HG02840 (cell line): Measurements from ENCODE around the gene ARHGEF10L.

ENCODE experiments used
- ATAC-seq: cut with Tn5 transposase; IDR thresholded peaks from one replicate; pipeline ENCODE4 v1.9.1; 2021; ENCODE audit warnings: mild to moderate bottlenecking, moderate library complexity, moderate number of reproducible peaks; ENCODE audit not compliant: unreplicated experiment, low FRiP score

Gene ARHGEF10L

DNA sequence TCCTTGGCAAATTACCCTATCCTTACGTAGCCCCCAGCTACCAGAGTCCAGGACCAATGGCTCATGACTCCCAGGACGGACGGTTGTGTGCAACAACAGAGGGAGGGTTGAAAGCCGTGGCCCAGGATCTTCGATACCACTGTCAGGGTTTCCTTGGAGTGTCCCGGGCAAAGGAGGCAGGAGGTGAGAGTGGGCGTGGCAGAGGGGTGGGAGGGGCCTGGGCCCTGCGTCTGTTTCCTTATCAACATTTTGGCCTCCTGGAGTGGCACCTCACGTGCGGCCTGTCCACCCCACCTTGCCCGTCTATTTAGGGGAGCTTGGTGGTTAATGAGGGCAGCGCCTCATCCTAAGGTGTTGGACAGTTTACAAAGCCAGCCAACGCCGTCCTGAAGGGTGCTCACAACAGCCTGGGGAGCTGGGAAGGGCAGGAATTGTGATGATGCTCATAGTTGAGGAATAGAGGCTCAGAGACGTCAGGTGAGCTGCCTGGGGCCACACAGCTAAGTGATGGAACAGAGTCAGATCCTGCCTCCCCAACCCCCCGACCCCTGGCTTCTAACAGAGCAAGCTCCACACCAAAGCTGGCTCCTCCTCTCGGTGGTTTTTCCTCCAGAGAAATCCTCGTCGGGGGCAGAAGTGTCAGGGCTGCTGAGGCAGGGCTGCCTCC, 17.4 kb upstream of the ARHGEF10L start:
- no peak for ATAC-seq

DNA sequence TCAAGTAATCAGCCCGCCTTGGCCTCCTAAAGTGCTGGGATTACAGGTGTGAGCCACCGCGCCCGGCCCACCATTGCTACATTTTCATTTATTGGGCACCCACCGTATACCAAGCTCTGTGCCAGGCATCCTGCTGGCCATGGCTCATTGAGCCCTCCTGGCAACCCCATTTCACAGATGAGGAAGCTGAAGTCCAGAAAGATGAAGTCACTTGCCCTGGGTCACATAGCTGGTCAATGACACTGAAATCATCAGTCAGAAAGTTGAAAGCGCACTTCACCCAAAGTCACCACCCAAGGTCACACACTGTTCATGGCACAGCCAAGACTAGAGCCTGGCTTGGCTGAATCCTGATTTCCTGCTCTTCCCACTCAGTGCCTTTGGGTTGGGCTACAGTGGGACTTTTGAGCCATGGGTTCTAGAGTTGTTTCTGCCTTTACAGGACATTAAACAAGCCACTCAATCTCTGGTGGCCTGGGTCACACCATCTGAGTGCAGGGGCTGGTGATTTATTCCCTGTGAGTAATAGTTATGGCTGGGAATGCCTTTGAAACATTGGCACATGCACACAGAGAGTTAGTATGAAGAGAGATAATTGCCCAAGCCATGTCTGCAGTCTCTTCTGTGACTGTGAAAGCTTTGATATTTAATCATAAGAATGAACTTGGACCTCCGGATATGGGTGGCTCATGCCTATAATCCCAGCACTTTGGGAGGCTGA, 16.0 kb upstream of the ARHGEF10L start:
- ATAC-seq: no peak

DNA sequence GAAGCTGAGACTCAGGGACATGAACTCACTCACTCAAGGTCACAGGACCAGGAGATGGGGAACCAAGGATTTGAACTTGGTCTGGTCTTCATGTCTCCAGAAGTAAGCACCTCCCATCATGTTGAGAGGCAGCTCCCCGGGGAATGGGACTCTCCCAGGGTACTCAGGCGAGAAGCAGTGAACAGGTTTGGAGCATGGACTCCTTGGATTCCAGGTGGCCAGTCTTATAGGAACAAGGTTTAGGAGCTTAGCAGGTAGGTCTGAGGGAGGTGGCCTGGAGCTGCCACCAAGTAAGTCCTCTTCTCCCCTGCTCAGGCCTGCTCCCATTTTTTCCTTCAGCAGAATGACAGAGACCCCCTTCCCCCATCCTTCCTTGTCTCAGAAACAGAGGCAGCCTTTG, 14.9 kb upstream of the ARHGEF10L start:
- no peak for ATAC-seq

DNA sequence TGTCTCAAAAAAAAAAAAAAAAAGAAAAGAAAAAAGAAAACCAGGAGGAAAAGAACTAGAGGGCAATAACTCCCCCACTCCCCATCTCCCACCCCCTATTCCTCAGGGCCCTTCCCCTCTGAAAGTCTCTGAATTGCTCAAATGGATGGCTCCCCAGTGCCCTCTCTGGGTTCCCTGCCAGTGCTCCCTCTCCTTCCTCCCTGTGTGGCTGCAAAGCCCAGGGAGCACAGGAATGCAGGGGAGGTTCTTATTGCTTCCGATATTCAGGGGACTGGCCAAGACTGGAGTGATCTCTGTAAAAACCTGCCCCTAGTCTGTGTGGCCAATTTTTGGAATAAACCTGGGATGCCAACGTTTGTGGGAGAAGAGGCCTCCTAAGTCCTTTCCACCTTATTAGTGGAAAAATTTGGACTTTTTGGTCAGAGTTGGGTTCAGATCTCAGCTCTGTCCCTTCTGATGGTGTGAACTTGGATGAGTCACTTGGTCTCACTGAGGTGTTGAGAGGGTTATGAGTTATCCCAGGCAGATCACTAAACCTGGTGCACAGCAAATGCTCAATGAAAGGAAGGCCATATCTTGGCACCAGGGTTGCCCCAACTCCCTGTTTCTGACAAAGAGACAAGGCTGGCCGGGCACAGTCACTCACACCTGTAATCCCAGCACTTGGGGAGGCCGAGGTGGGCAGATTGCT, 13.4 kb upstream of the ARHGEF10L start:
- no peak for ATAC-seq

DNA sequence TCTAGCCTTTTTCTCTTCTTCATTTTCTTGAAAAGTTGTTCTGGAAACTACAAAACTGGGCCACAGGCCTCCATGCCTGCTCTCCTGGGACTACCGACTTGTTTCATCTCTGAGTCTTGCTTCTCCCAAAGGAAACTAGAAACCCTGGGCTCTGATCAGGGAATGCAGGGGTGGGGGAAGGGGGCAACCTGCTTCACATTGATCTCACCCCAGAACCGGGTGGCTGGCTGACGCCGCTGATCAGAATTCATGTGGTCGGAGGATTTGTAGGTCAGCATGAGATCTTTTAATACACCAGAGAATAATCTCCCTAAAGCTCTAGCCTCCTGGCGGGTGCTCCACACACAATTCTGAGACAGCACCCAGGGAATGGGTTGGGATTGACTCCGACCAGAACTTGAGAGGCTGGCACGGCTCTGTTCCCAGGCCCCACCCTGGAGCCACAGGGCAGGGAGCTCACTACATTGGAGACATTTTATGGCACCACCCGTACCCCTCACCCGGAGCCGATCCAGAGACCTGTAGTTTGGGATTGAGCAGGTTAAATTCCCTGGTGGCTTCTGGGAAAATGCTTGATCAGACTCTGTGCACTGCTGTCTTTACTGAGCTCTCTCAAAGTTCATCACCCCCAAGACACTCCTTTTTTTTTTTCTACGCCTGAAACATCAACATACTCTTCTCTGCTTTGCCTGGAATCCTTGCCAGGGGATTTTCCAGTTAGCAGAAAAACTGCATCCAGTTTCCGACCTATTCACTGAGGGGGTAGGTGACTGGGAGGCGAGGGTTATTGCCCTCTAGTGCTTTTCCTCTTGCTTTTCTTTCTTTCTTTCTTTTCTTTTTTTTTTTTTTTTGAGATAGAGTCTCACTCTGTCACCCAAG, 12.2 kb upstream of the ARHGEF10L start:
- no peak for ATAC-seq

DNA sequence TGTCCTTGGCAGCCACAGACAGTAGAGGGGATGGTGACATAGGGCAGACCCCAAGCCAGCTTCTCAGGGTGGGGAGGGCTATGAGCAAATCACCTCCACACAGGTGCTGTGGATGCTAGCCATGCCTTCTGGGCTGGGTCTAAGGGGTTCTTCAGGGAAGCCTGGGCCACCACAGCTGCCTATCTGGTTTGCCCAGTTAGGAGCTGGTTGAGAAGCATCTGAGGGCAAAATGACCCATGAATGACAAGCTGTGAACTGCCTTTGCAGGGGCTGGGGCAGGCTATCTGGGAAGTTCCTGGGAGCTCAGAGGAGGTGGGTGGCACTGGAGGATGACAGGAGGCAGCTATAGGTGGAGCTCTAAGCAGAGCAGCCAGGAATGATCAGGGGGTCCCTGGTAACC, 10.1 kb upstream of the ARHGEF10L start:
- no peak for ATAC-seq

DNA sequence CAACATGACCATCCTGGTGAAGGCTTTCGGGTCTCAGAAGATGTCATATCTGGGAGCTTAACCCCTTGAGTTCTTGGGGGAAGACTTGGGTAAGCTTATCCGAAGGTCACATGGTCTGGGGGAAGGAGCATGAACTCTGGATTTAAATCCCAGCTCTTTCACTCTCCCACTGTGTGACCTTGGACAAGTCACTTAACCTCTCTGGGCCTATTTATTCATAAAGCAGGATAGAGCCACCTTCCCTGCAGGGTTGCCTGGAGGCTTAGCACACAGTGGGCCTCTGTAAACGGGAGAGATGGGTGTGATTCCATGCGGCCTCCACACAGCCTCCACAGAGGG, 8.2 kb upstream of the ARHGEF10L start:
- no peak for ATAC-seq

DNA sequence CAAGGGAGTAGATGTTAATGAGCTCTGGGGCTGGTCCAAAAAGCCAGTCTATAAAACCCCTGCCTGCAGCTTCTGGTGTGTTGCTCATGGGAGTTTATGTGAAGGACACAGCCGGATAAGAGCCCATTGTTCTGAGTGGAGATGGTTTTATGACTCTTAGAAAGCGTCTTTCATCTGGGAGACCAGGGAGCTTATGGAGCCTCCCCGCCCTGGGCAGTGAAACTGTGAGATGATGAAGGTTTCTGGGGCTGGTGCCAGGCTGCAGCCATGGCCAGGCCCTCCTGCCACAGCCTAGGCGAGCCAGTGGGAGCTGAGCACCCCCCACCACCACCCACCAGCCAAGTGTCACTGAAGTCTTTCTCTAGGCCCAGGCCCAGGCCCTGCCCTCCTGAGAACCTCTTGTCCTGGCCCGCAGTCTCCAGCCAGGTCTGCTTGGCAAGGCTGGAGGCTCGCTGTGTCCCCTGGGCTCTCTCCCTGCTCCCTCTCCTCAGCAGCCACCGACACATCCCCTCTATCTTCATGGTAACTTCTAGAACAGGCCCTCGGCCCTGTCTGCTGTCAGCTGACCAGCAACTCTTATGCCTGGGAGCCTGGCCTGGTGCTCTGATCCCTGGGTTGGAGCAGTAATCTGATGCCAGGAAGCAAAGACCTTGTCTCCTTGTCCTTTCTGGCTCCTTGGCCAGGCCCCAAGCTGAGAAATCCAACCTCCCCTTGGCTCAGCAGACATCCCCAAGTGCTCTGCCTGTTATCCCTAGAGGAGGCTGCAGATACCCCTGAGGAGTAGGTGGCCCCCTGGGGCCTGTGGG, 7.6 kb upstream of the ARHGEF10L start:
- no peak for ATAC-seq

DNA sequence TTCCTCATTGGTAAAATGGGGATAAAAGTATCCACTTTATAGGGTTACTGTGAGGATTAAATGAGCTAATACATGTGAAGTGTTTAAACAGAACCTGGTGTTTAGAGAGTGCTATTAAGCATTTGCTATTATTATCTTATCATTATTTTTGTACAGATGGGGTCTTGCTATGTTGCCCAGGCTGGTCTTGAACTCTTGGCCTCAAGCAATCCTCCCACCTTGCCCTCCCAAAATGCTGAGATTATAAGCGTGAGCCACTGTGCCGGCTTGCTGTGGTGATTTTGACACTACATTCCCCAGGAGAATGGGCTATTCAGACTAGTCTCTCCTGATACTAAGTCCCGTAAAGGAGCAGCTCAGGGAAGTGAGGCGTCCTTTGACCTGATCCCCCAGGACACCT, 6.3 kb upstream of the ARHGEF10L start:
- no peak for ATAC-seq

DNA sequence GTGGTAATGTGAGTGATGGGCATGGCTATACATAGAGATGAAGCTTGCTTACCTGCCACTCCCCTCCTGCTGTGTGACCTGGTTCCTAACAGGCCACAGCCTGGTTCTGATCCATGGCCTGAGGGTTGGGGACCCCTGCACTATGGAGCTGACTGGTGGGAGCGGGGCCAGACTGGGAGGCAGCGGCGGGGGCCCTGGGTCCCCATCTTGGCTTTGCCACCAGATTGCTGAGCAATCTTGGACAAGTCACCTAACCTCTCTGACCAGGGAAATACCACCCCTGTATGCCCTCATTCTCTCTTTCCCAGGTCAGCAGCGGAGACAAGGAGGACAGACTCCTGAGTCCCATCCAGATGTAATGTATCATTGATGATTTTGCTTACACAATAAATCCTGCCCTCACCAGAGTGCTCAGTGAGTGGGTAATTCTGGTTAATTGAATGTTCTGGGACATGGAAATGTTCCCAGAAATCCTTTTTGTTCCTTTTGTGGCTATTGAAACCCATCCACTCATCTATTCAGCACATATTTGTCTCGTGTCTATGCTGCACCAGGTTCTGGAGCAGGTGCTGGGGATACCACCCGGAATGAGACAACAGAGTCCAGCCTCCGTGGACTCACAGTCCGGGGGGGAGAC, 4.1 kb upstream of the ARHGEF10L start:
- no peak for ATAC-seq

DNA sequence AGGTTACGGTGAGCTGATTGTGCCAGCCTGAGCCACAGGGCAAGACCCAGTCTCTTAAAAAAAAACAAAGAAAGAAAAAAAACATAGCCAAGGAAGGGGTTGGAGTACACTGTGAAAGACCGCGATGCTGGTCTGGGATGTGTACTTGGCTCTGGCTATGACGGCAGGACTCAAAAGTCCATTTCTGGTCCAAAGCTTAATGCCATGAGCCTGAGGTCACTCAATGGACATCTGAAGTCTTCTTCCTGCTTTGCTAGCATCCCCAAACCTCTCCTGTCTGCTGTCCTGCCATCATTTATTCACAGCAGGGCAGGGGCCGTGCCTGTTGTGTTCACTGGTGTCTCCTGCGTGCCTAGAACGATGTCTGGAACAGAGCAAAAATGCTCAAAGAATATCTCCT, 1.5 kb upstream of the ARHGEF10L start:
- ATAC-seq: no peak

DNA sequence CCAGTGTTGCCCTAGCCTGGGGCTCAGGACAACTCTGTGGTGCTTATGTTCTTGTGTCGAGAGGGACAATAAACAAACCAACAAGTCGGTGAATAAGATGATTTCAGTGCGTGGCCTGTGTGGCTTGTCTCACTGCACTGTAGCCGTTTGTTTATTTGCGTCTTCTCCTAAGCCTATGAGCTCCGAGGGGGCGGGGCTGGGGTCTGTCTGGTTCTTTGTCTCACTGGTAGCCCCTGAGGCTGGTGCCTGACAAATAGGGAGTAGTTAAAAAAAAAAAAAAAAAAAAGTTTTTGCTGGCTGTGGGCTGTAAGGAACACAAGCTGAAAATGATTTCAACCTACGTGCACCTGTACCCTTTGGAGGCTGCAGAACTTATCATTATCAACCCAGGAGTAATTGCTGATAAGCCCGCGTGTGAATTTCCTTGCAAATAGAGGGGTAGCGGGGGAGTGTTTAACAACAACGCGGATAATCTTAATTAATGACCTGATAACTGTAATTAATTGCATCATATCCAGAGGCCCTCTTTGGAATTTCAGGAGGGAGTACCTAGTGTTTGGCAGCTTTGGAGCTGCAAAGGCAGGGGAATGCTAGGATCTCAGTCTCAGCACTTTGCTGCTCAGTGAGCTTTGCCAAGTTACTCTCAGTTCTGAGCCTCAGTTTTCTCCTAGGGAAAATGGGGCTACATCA, 925 bp upstream of the ARHGEF10L start:
- no peak for ATAC-seq

DNA sequence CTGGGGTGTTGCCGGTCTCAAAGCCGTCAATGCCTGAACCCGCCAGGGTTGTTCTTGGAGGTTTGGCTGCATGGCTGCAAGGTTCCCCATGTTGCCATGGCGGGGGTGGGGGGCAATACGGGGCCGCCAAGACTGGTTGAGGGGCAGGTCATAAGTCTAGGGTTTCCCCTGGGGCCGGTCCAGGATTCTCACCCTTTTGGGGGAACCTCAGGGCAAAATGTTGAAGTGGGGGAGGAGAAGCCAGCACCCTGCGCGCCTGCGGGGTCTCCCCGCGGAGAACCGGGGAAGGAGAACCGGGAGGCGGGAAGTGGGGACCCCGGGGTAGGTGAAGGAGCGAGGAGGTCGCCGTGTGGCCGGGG, 401 bp upstream of the ARHGEF10L start:
- no peak for ATAC-seq

DNA sequence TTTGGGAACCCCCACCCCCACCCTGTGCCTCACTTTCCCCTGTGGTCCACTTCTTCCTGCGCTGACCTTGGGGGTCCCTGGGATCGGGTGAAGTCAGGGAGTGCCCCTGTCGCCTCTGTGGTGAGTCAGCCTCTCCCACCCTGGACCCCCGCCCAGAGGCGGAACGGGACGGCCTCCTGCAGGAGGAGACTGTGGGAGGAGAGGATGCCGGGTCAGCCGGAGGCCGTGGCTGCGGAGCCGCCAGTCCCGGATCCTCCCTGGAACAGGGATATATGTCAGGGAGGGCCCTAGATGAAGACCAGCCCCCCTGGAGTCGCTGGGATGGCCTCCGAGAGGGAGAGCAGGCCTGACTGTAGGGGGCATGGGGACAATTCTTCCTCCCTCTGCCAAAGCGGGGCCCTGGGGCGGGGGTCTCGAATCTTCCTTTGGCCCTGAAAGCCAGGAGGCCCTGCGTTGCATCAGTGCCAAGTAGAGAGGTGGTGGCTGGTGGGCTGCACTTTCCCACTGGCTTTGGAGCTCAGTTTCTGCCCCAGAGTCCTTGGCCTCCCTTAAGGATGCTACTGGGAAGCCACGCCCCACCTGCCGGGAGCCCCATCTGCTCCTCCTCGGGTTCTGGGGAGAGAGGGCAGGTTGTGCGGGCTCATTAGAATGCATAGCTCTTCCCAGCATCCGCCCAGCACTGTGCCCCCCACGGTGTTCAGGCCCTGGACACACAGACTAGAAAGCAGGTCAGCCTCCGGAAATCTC, 930 bp downstream of the ARHGEF10L start:
- no peak for ATAC-seq

DNA sequence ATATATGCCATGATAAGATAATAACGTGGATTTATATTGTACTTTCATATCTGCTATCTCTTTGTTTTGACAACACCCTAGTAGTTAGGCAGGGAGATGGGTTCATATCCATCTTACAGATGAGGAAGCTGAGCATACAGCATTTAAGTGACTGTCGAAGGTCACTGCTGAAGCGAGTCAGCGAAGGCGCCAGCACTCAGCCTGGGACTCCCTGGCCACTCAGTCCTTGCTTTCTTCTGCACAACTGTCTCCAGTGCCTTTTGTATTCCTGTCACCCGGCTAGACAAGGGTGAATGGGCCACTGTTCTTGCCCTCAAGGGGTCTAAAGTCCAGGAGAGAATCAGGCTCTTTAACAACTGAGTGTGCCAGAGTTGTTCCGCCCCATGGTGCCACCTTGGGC, 3.1 kb downstream of the ARHGEF10L start:
- ATAC-seq: no peak

DNA sequence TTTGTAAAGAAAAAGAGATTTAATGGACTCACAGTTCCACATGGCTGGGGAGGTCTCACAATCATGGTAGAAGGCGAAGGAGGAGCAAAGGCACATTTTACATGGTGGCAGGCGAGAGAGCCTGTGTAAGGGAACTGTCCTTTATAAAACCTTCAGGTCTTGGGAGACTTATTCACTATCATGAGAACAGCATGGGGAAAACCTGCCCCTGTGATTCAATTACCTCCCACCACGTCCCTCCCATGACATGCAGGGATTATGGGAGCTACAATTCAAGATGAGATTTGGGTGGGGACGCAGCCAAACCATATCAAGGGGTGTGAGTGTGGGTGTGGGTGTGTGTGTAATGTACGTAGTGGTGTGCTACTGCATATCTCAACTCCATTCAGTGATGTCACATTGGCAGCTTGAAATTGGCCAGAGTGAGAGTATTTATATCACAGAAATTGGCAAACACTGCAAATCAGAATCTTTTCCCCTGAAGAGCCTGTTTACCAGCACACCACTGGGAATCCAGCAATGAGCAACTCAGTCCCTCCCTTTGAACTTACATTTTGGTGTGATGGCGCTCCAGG, 5.4 kb downstream of the ARHGEF10L start:
- ATAC-seq: no peak

DNA sequence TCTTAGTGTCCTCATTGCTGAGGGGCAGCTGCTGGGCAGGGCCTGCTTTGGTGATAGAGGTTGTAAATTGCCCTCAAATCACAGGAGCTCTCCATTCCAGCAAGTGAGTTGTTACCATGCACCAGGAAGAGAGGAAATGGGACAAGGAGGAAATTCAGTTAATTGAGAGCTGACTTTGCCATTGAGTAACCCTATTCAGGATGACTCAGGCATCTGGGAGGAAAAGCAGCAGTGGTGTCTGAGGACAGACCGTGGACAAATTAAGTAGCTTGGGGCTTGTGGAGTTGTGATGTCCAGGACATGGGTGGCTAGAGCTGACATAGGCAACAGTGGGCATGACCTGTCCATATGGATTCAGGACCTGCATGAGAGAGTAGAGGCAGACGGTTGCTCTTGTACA, 5.9 kb downstream of the ARHGEF10L start:
- no peak for ATAC-seq
